Measurements from ENCODE around the gene KLHDC7B.

The KLHDC7B gene

DNA sequence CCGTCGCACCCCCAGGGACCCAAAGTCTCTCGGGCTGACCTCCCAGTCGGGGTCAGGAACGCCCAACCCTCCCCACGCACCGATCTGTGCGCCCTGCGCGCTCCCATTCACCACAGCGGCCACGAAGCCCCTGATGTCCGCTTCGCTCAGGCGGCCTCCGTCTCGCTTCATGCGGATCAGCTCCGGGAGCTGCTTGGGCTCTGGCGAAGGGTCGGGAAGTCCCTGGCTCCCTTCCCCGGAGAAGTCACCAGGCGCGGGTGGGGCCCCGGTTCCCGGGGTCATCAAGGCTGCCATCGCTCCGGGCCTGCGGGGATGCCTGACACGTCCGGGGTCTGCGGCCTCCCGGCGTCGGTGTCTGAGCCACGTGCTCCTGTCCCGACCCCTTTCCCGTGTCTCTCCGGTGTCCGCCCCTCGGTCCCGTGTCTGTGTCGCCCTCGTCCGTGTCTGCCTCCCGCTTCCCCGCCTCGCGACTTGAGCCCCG lies 16.2 kb upstream of the KLHDC7B start:
- TF ChIP-seq EZH2phosphoT487 (IDR thresholded peaks at IDR 0.05; ENCODE audit: borderline replicate concordance) = no peak
- TF ChIP-seq, protein P1, sequence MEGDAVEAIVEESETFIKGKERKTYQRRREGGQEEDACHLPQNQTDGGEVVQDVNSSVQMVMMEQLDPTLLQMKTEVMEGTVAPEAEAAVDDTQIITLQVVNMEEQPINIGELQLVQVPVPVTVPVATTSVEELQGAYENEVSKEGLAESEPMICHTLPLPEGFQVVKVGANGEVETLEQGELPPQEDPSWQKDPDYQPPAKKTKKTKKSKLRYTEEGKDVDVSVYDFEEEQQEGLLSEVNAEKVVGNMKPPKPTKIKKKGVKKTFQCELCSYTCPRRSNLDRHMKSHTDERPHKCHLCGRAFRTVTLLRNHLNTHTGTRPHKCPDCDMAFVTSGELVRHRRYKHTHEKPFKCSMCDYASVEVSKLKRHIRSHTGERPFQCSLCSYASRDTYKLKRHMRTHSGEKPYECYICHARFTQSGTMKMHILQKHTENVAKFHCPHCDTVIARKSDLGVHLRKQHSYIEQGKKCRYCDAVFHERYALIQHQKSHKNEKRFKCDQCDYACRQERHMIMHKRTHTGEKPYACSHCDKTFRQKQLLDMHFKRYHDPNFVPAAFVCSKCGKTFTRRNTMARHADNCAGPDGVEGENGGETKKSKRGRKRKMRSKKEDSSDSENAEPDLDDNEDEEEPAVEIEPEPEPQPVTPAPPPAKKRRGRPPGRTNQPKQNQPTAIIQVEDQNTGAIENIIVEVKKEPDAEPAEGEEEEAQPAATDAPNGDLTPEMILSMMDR (conservative IDR thresholded peaks at IDR 0.05; ENCODE audit: low read length) = no peak
- Histone ChIP-seq H3K27me3 (ENCODE audit: insufficient read depth, low read length, poor library complexity, severe bottlenecking) (no peaks in the 10 kb centered on the region), H3K36me3 (ENCODE audit: insufficient read depth, low read length) (no peaks in the 10 kb centered on the region), H3F3A (ENCODE audit: low read depth) (peaks cover 4% of the 10 kb centered on the region; the same call in 1 of the 2 replicates), H3K4me3 (ENCODE audit: low read length, poor library complexity, severe bottlenecking) (no peak overlapping the region), H2AFZ (ENCODE audit: low read length) (no peak overlapping the region), H4K20me1 (ENCODE audit: insufficient read depth, low read length, poor library complexity, severe bottlenecking) (peaks cover 6% of the 10 kb centered on the region), H3K4me1 (ENCODE audit: insufficient read depth, low read length, poor library complexity, severe bottlenecking) (peaks cover 17% of the 10 kb centered on the region), H3K4me2 (ENCODE audit: low read depth, low read length, poor library complexity, severe bottlenecking) (no peak overlapping the region), H3K9ac (ENCODE audit: low read depth, low read length, poor library complexity, severe bottlenecking) (no peak overlapping the region), H3K79me2 (ENCODE audit: insufficient read depth, low read length) (peaks cover 7% of the 10 kb centered on the region; the same call in 1 of the 2 replicates), H3K9me2 (replicated peaks; ENCODE audit: low read depth, low read length) (no peaks in the 10 kb centered on the region), H3K9me3 (ENCODE audit: insufficient read depth, low read depth, low read length) (no peaks in the 10 kb centered on the region)

DNA sequence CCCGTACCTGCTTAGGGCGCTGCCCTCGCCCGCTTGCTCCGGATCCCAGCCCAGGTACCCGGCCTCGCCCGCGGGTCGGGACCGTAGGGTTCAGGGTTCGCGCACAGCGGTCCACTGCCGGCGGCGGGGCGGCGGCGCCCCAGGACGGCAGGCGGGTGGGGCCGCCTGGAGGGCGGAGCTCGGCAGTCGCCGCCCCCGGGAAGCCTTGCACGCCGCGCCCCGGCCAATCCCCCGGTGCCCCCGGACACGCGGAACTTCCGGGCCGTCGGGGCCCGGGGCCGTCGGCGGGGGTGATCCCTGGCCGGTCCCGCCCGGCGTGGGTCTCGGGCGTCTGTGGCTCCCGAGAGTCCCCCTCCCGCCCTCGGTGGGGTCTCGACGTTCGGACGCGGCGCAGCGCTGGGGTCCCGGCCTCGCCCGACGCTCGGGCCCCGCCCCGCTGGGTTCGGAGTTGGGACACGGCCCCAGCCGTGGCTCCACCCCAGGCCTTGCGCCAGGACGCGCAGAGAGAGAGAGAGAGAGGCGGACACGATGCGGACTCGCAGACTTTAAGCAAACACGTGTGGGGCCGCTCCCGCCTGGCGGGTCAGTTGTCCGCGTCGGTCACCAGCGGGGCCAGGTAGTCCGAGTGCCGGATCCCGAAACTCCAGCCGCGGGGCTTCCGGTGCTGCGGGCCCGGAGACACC lies 15.7 kb upstream of the KLHDC7B start, which contains the start of gene TYMP:
Gene TYMP (minus strand): TSS at position 116 of the 683 bp plus-strand sequence. CDS start 303 bp downstream, outside the sequence.
- no peak within 1 kb of the TSS for H3K9ac ChIP-seq (ENCODE audit: low read depth, low read length, poor library complexity, severe bottlenecking)
- H3K4me1 ChIP-seq (ENCODE audit: insufficient read depth, low read length, poor library complexity, severe bottlenecking) = peaks cover 18% of the 10 kb centered on the region

DNA sequence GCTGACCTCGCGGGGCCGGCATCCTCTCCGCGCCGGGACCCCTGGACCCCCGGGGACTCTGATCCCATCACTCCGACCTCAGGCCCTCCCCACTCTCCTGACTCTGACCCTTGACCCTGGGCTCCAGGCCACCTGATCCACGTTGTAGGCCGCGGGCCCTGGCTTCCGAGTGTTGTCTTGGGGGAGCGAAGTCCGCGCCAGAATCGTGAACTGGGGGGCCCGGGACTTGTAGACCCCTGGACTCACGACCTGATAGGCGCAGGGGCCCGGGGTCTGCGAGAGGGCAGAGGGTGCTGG lies 15.2 kb upstream of the KLHDC7B start:
- Histone ChIP-seq H3K4me3 (ENCODE audit: low read length, poor library complexity, severe bottlenecking) (no peak overlapping the region), H3K27me3 (ENCODE audit: insufficient read depth, low read length, poor library complexity, severe bottlenecking) (no peaks in the 10 kb centered on the region), H3K79me2 (ENCODE audit: insufficient read depth, low read length) (no peaks in the 10 kb centered on the region), H3K36me3 (ENCODE audit: insufficient read depth, low read length) (no peaks in the 10 kb centered on the region), H4K20me1 (ENCODE audit: insufficient read depth, low read length, poor library complexity, severe bottlenecking) (peaks cover 6% of the 10 kb centered on the region), H3K4me1 (ENCODE audit: insufficient read depth, low read length, poor library complexity, severe bottlenecking) (peaks cover 18% of the 10 kb centered on the region), H3K9ac (ENCODE audit: low read depth, low read length, poor library complexity, severe bottlenecking) (no peak overlapping the region), H3K9me2 (replicated peaks; ENCODE audit: low read depth, low read length) (no peaks in the 10 kb centered on the region), H3F3A (ENCODE audit: low read depth) (peaks cover 4% of the 10 kb centered on the region; the same call in 1 of the 2 replicates), H3K4me2 (ENCODE audit: low read depth, low read length, poor library complexity, severe bottlenecking) (no peak overlapping the region), H3K9me3 (ENCODE audit: insufficient read depth, low read depth, low read length) (no peaks in the 10 kb centered on the region), H2AFZ (ENCODE audit: low read length) (no peak overlapping the region)
- TF ChIP-seq EZH2phosphoT487 (IDR thresholded peaks at IDR 0.05; ENCODE audit: borderline replicate concordance) = no peak
- TF ChIP-seq, protein P1 (conservative IDR thresholded peaks at IDR 0.05; ENCODE audit: low read length) = no peak

More for the DNA sequence above, 15.7 kb upstream of the KLHDC7B start, which contains the start of gene TYMP:
- Histone ChIP-seq H3K36me3 (ENCODE audit: insufficient read depth, low read length) (no peaks in the 10 kb centered on the region), H3K4me2 (ENCODE audit: low read depth, low read length, poor library complexity, severe bottlenecking) (no peak within 1 kb of the TSS), H3K79me2 (ENCODE audit: insufficient read depth, low read length) (peaks cover 2% of the 10 kb centered on the region; the same call in 1 of the 2 replicates), H3F3A (ENCODE audit: low read depth) (peaks cover 4% of the 10 kb centered on the region; the same call in 1 of the 2 replicates), H4K20me1 (ENCODE audit: insufficient read depth, low read length, poor library complexity, severe bottlenecking) (peaks cover 6% of the 10 kb centered on the region), H2AFZ (ENCODE audit: low read length) (no peak within 1 kb of the TSS), H3K4me3 (ENCODE audit: low read length, poor library complexity, severe bottlenecking) (no peak within 1 kb of the TSS), H3K9me2 (replicated peaks; ENCODE audit: low read depth, low read length) (no peaks in the 10 kb centered on the region), H3K9me3 (ENCODE audit: insufficient read depth, low read depth, low read length) (no peaks in the 10 kb centered on the region), H3K27me3 (ENCODE audit: insufficient read depth, low read length, poor library complexity, severe bottlenecking) (no peaks in the 10 kb centered on the region)
- TF ChIP-seq, protein P1 (conservative IDR thresholded peaks at IDR 0.05; ENCODE audit: low read length) = no peak
- no peak for TF ChIP-seq EZH2phosphoT487 (IDR thresholded peaks at IDR 0.05; ENCODE audit: borderline replicate concordance)

Data from Loucy (cell line).